Hematopoietic multipotent progenitor cell treated with erythropoietin and hydrocortisone succinate and interleukin-3 and kit ligand, for 8 days (in vitro differentiated cells): ENCODE results near the gene SLC6A19.
"Not testable (repeated sequence)": the region's sequence is repeated elsewhere in the genome, so short reads cannot be mapped to it uniquely, and the experiment has no call there.

ENCODE experiments used
- DNase-seq: peaks from one replicate; pipeline ENCODE4 v3.0.0-alpha.2; 2015

The SLC6A19 gene

GRCh38 chr5:1201327-1202025 is at the start of gene SLC6A19:
SLC6A19 (plus strand) TSS chr5:1201595; CDS start chr5:1201651, 56 bp downstream.
- DNase-seq = peak; percentile 41

- no peak for DNase-seq
These were observed 49.2 kb upstream of the SLC6A19 start for GRCh38 chr5:1152156-1152555.

- DNase-seq = no peak
These were observed 48.6 kb upstream of the SLC6A19 start for GRCh38 chr5:1152771-1153282.

GRCh38 chr5:1153428-1153827 is 48.0 kb upstream of the SLC6A19 start:
- DNase-seq = no peak

GRCh38 chr5:1155191-1156032 is 46.0 kb upstream of the SLC6A19 start:
- no peak for DNase-seq

- no peak for DNase-seq
These were observed 45.2 kb upstream of the SLC6A19 start for GRCh38 chr5:1156033-1156753.

- DNase-seq = peak; percentile 32
These were observed 44.5 kb upstream of the SLC6A19 start for GRCh38 chr5:1156754-1157460.

GRCh38 chr5:1157461-1157986 is 43.9 kb upstream of the SLC6A19 start:
- DNase-seq = not testable (repeated sequence)

- DNase-seq = no peak
These were observed 42.6 kb upstream of the SLC6A19 start for GRCh38 chr5:1158647-1159340.

GRCh38 chr5:1159341-1159675 is 42.1 kb upstream of the SLC6A19 start:
- no peak for DNase-seq

- no peak for DNase-seq
These were observed 41.5 kb upstream of the SLC6A19 start for GRCh38 chr5:1159774-1160406.

GRCh38 chr5:1161108-1161832 is 40.1 kb upstream of the SLC6A19 start:
- DNase-seq = no peak

- no peak for DNase-seq
These were observed 39.6 kb upstream of the SLC6A19 start for GRCh38 chr5:1161833-1162229.

- no peak for DNase-seq
These were observed 39.1 kb upstream of the SLC6A19 start for GRCh38 chr5:1162276-1162675.

- DNase-seq = no peak
These were observed 38.6 kb upstream of the SLC6A19 start for GRCh38 chr5:1162751-1163150.

- DNase-seq = no peak
These were observed 38.0 kb upstream of the SLC6A19 start for GRCh38 chr5:1163366-1163765.

GRCh38 chr5:1163879-1164278 is 37.5 kb upstream of the SLC6A19 start:
- DNase-seq = no peak

- DNase-seq = no peak
These were observed 36.4 kb upstream of the SLC6A19 start for GRCh38 chr5:1164696-1165630.

GRCh38 chr5:1165864-1166263 is 35.5 kb upstream of the SLC6A19 start:
- DNase-seq = no peak

GRCh38 chr5:1166370-1166769 is 35.0 kb upstream of the SLC6A19 start:
- DNase-seq = no peak
